ENCODE results near the gene LRCH1.

The LRCH1 gene

GRCh38 chr13:46561286-46561685, 8.3 kb downstream of the LRCH1 start:
- H3K36me3 ChIP-seq (ENCODE audit: control insufficient read depth in 1 of 2, insufficient read depth in 2 of 2, low read depth in 1 of 2, low read length in 2 of 2) = peaks cover 0 to 4% of the 10 kb centered on the region in 2 experiments
- H3K14ac ChIP-seq (ENCODE audit: low read length in 2 of 2) = no peak overlapping the region
- H2BK15ac ChIP-seq (ENCODE audit: low read depth, poor library complexity, severe bottlenecking) = no peak overlapping the region
- no peak overlapping the region for H2BK5ac ChIP-seq (ENCODE audit: low read depth, low read length, poor library complexity, severe bottlenecking)
- H3K4me1 ChIP-seq (ENCODE audit: control insufficient read depth, insufficient read depth, low read depth, low read length) = peaks cover 7% of the 10 kb centered on the region
- WGBS = 93% methylated on average over 2 of the region's 2 CpGs
- no peak overlapping the region for H4K8ac ChIP-seq (ENCODE audit: low read length)
- no peaks in the 10 kb centered on the region for H3K9me3 ChIP-seq (ENCODE audit: control insufficient read depth, low read length)
- H2BK12ac ChIP-seq (ENCODE audit: low read length in 2 of 2) = no peak overlapping the region
- no peaks in the 10 kb centered on the region for H3K79me1 ChIP-seq (replicated peaks; ENCODE audit: low read length, poor library complexity, severe bottlenecking)
- no peak overlapping the region for H3K27ac ChIP-seq (ENCODE audit: low read length, poor library complexity, severe bottlenecking)
- no peak overlapping the region for H4K91ac ChIP-seq (ENCODE audit: low read length)
- no peak overlapping the region for H2AFZ ChIP-seq (ENCODE audit: low read depth, low read length)
- no peak overlapping the region for H3K9ac ChIP-seq (ENCODE audit: low read length)
- H2AK5ac ChIP-seq (ENCODE audit: low read length, severe bottlenecking) = no peak overlapping the region
- no peak for DNase-seq
- no peak overlapping the region for H2BK120ac ChIP-seq (ENCODE audit: low read depth, low read length)
- H3K4me2 ChIP-seq (ENCODE audit: low read length, poor library complexity, severe bottlenecking) = no peak overlapping the region
- H3K4ac ChIP-seq (ENCODE audit: low read depth in 1 of 2, low read length in 2 of 2) = no peak overlapping the region
- no peaks in the 10 kb centered on the region for H3K27me3 ChIP-seq (ENCODE audit: control insufficient read depth in 1 of 2, insufficient read depth in 1 of 2, low read length in 2 of 2)
- peak overlapping the region in 1 of 2 experiments; percentile 42 for H3K18ac ChIP-seq (ENCODE audit: low read depth in 1 of 2, low read length in 2 of 2)
- no peak overlapping the region for H3K4me3 ChIP-seq (ENCODE audit: insufficient read depth in 1 of 2, low read depth in 1 of 2, low read length in 2 of 2)
- H3K23ac ChIP-seq (ENCODE audit: low read length in 2 of 2) = no peak overlapping the region

- H4K91ac ChIP-seq (ENCODE audit: low read length) = no peak overlapping the region
- H3K14ac ChIP-seq (ENCODE audit: low read length in 2 of 2) = no peak overlapping the region
- H3K4me2 ChIP-seq (ENCODE audit: low read length, poor library complexity, severe bottlenecking) = no peak overlapping the region
- peaks cover 0 to 4% of the 10 kb centered on the region in 2 experiments for H3K36me3 ChIP-seq (ENCODE audit: control insufficient read depth in 1 of 2, insufficient read depth in 2 of 2, low read depth in 1 of 2, low read length in 2 of 2)
- no peak overlapping the region for H2AK5ac ChIP-seq (ENCODE audit: low read length, severe bottlenecking)
- 96% methylated on average over 1 of the region's 1 CpG for WGBS
- no peak overlapping the region for H3K4me3 ChIP-seq (ENCODE audit: insufficient read depth in 1 of 2, low read depth in 1 of 2, low read length in 2 of 2)
- no peak overlapping the region for H3K4ac ChIP-seq (ENCODE audit: low read depth in 1 of 2, low read length in 2 of 2)
- H3K27ac ChIP-seq (ENCODE audit: low read length, poor library complexity, severe bottlenecking) = no peak overlapping the region
- no peak overlapping the region for H2AFZ ChIP-seq (ENCODE audit: low read depth, low read length)
- no peak overlapping the region for H2BK12ac ChIP-seq (ENCODE audit: low read length in 2 of 2)
- H3K9me3 ChIP-seq (ENCODE audit: control insufficient read depth, low read length) = no peaks in the 10 kb centered on the region
- H3K27me3 ChIP-seq (ENCODE audit: control insufficient read depth in 1 of 2, insufficient read depth in 1 of 2, low read length in 2 of 2) = no peaks in the 10 kb centered on the region
- H3K18ac ChIP-seq (ENCODE audit: low read depth in 1 of 2, low read length in 2 of 2) = no peak overlapping the region
- DNase-seq = no peak
- no peak overlapping the region for H2BK120ac ChIP-seq (ENCODE audit: low read depth, low read length)
- H3K23ac ChIP-seq (ENCODE audit: low read length in 2 of 2) = no peak overlapping the region
- no peaks in the 10 kb centered on the region for H3K79me1 ChIP-seq (replicated peaks; ENCODE audit: low read length, poor library complexity, severe bottlenecking)
- peaks cover 7% of the 10 kb centered on the region for H3K4me1 ChIP-seq (ENCODE audit: control insufficient read depth, insufficient read depth, low read depth, low read length)
- no peak overlapping the region for H2BK15ac ChIP-seq (ENCODE audit: low read depth, poor library complexity, severe bottlenecking)
- H3K9ac ChIP-seq (ENCODE audit: low read length) = no peak overlapping the region
- H2BK5ac ChIP-seq (ENCODE audit: low read depth, low read length, poor library complexity, severe bottlenecking) = no peak overlapping the region
- no peak overlapping the region for H4K8ac ChIP-seq (ENCODE audit: low read length)
Observed at GRCh38 chr13:46561691-46562090, 8.7 kb downstream of the LRCH1 start.

DNA sequence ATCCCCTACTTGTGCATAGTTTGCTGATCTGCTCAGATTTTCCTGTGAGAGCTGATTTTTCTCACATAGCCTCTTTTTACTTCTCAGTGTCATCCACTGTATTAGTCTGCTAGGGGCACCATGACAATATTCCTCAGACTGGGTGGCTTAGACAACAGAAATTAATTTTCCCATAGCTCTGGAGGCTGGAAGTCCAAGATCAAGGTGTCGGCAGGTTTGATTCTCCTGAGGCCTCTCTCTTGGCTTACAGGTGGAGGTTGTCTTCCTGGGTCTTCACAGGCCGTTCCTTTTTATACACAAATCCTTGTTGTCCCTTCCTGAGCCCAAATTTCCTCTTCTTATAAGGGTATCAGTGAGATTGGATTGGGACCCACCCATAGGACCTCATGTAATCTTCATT, 9.2 kb downstream of the LRCH1 start:
- Histone ChIP-seq H4K91ac (ENCODE audit: low read length) (no peak overlapping the region), H4K8ac (ENCODE audit: low read length) (no peak overlapping the region), H3K79me1 (replicated peaks; ENCODE audit: low read length, poor library complexity, severe bottlenecking) (no peaks in the 10 kb centered on the region), H3K4me2 (ENCODE audit: low read length, poor library complexity, severe bottlenecking) (no peak overlapping the region), H3K9ac (ENCODE audit: low read length) (no peak overlapping the region), H2AFZ (ENCODE audit: low read depth, low read length) (no peak overlapping the region), H2BK5ac (ENCODE audit: low read depth, low read length, poor library complexity, severe bottlenecking) (no peak overlapping the region), H3K14ac (ENCODE audit: low read length in 2 of 2) (no peak overlapping the region), H3K27me3 (ENCODE audit: control insufficient read depth in 1 of 2, insufficient read depth in 1 of 2, low read length in 2 of 2) (no peaks in the 10 kb centered on the region), H3K18ac (ENCODE audit: low read depth in 1 of 2, low read length in 2 of 2) (no peak overlapping the region), H3K36me3 (ENCODE audit: control insufficient read depth in 1 of 2, insufficient read depth in 2 of 2, low read depth in 1 of 2, low read length in 2 of 2) (peaks cover 0 to 4% of the 10 kb centered on the region in 2 experiments), H2BK12ac (ENCODE audit: low read length in 2 of 2) (no peak overlapping the region), H3K9me3 (ENCODE audit: control insufficient read depth, low read length) (no peaks in the 10 kb centered on the region), H3K4ac (ENCODE audit: low read depth in 1 of 2, low read length in 2 of 2) (no peak overlapping the region), H3K27ac (ENCODE audit: low read length, poor library complexity, severe bottlenecking) (no peak overlapping the region), H3K4me3 (ENCODE audit: insufficient read depth in 1 of 2, low read depth in 1 of 2, low read length in 2 of 2) (no peak overlapping the region), H2BK120ac (ENCODE audit: low read depth, low read length) (no peak overlapping the region), H2AK5ac (ENCODE audit: low read length, severe bottlenecking) (no peak overlapping the region), H2BK15ac (ENCODE audit: low read depth, poor library complexity, severe bottlenecking) (no peak overlapping the region), H3K23ac (ENCODE audit: low read length in 2 of 2) (no peak overlapping the region), H3K4me1 (ENCODE audit: control insufficient read depth, insufficient read depth, low read depth, low read length) (peaks cover 7% of the 10 kb centered on the region)
- DNase-seq = no peak
- WGBS = 94% methylated on average over 1 of the region's 2 CpGs

DNA sequence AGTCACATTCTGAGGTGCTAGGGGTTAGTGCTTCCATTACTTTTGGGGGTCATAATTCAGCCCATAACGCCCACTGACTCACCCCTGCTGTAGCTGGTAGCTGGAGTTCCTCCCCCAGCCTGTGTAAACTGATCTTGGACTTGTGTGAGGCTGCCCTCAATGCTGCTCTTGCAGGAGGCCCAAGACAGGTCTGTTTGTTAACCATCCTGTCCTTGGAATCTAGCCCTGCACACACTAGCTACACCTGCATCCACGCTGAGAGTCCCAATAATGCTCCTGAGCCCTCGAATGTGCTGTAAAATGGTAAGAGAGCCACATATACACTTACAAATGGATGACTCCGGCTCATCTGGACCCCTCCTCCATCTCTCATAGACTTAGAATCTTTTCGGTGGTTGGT, 9.6 kb downstream of the LRCH1 start:
- Histone ChIP-seq H2BK120ac (ENCODE audit: low read depth, low read length) (no peak overlapping the region), H3K14ac (ENCODE audit: low read length in 2 of 2) (peak overlapping the region in 1 of 2 experiments; percentile 46), H3K4me3 (ENCODE audit: insufficient read depth in 1 of 2, low read depth in 1 of 2, low read length in 2 of 2) (no peak overlapping the region), H3K9me3 (ENCODE audit: control insufficient read depth, low read length) (no peaks in the 10 kb centered on the region), H2AK5ac (ENCODE audit: low read length, severe bottlenecking) (no peak overlapping the region), H3K79me1 (replicated peaks; ENCODE audit: low read length, poor library complexity, severe bottlenecking) (no peaks in the 10 kb centered on the region), H3K4me1 (ENCODE audit: control insufficient read depth, insufficient read depth, low read depth, low read length) (peaks cover 7% of the 10 kb centered on the region), H4K91ac (ENCODE audit: low read length) (no peak overlapping the region), H2AFZ (ENCODE audit: low read depth, low read length) (no peak overlapping the region), H3K9ac (ENCODE audit: low read length) (no peak overlapping the region), H3K4ac (ENCODE audit: low read depth in 1 of 2, low read length in 2 of 2) (no peak overlapping the region), H3K23ac (ENCODE audit: low read length in 2 of 2) (no peak overlapping the region), H2BK12ac (ENCODE audit: low read length in 2 of 2) (no peak overlapping the region), H3K27ac (ENCODE audit: low read length, poor library complexity, severe bottlenecking) (no peak overlapping the region), H3K18ac (ENCODE audit: low read depth in 1 of 2, low read length in 2 of 2) (peak overlapping the region in 1 of 2 experiments; percentile 15), H2BK15ac (ENCODE audit: low read depth, poor library complexity, severe bottlenecking) (peak overlapping the region; percentile 57), H3K27me3 (ENCODE audit: control insufficient read depth in 1 of 2, insufficient read depth in 1 of 2, low read length in 2 of 2) (no peaks in the 10 kb centered on the region), H3K4me2 (ENCODE audit: low read length, poor library complexity, severe bottlenecking) (no peak overlapping the region), H3K36me3 (ENCODE audit: control insufficient read depth in 1 of 2, insufficient read depth in 2 of 2, low read depth in 1 of 2, low read length in 2 of 2) (peaks cover 0 to 4% of the 10 kb centered on the region in 2 experiments), H2BK5ac (ENCODE audit: low read depth, low read length, poor library complexity, severe bottlenecking) (no peak overlapping the region), H4K8ac (ENCODE audit: low read length) (no peak overlapping the region)
- no peak for DNase-seq
- 97% methylated on average over 5 of the region's 5 CpGs for WGBS
